ENCODE measurements around the gene LIN9.

The LIN9 gene

GRCh38 chr1:226296911-226297310 is 12.1 kb downstream of the LIN9 start:
- TF ChIP-seq, protein P1, sequence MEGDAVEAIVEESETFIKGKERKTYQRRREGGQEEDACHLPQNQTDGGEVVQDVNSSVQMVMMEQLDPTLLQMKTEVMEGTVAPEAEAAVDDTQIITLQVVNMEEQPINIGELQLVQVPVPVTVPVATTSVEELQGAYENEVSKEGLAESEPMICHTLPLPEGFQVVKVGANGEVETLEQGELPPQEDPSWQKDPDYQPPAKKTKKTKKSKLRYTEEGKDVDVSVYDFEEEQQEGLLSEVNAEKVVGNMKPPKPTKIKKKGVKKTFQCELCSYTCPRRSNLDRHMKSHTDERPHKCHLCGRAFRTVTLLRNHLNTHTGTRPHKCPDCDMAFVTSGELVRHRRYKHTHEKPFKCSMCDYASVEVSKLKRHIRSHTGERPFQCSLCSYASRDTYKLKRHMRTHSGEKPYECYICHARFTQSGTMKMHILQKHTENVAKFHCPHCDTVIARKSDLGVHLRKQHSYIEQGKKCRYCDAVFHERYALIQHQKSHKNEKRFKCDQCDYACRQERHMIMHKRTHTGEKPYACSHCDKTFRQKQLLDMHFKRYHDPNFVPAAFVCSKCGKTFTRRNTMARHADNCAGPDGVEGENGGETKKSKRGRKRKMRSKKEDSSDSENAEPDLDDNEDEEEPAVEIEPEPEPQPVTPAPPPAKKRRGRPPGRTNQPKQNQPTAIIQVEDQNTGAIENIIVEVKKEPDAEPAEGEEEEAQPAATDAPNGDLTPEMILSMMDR (IDR thresholded peaks at IDR 0.05; ENCODE audit: insufficient read depth, low read depth, low read length, missing control alignments), result no peak
- no peak overlapping the region for H3K4me3 ChIP-seq (ENCODE audit: low read length)
- no peak for DNase-seq (ENCODE audit: low read depth)

GRCh38 chr1:226293553-226293920 is 15.4 kb downstream of the LIN9 start:
- no peak overlapping the region for H3K4me3 ChIP-seq (ENCODE audit: low read length)
- TF ChIP-seq, protein P1 (IDR thresholded peaks at IDR 0.05; ENCODE audit: insufficient read depth, low read depth, low read length, missing control alignments), result no peak
- no peak for DNase-seq (ENCODE audit: low read depth)

DNA sequence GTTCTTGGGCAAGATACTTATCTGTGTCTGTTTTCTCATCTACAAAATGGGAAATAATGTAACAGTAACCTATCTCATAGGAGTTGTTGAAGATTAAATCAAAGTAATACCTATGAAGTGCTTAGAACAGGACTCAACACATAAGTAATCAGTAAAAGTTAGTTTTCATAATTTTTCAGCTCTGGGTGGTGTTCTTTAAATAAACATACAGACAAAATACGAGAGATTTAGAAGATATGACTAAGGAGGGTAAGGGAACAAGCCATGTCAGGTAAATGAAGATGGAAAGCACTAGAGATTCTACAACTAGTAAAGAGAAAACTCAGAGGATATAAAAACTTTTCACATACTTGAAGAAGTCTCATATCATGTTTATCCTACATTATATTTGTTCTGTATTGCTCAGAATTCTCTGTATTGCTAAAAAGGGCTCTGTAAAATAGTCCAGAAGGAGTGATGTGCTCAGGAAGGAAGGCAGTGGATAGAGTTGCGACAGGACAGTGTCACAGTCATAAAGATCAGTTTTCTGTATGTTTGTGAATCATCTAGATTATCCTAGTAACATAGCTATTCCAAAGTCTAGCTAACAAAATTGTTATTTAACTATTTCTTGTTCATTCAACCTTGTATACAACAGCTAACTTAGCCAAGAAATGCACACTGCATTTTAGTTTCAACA is 16.0 kb downstream of the LIN9 start:
- TF ChIP-seq, protein P1 (IDR thresholded peaks at IDR 0.05; ENCODE audit: insufficient read depth, low read depth, low read length, missing control alignments), result no peak
- DNase-seq (ENCODE audit: low read depth), result peak; percentile 24
- H3K4me3 ChIP-seq (ENCODE audit: low read length), result no peak overlapping the region

- TF ChIP-seq, protein P1 (IDR thresholded peaks at IDR 0.05; ENCODE audit: insufficient read depth, low read depth, low read length, missing control alignments), result no peak
- no peak for DNase-seq (ENCODE audit: low read depth)
- no peak overlapping the region for H3K4me3 ChIP-seq (ENCODE audit: low read length)
Observed at GRCh38 chr1:226287587-226287986, 21.4 kb downstream of the LIN9 start.

DNA sequence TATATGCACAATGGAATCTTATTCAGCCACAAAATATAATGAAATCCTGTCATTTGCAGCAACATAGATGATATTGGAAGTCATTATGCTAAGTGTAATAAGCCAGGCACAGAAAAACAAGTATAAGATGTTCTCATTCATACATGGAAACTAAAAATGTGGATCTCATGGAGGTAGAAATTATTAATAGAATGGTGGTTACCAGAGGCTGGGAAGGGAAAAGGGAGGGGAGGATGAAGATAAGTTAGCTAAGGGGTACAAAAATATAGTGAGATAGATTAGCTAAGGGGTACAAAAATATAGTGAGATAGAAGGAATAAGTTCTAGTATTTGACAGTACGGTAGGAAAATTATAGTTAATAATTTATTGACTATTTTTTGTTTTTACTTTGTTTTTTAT is 27.9 kb downstream of the LIN9 start:
- TF ChIP-seq, protein P1 (IDR thresholded peaks at IDR 0.05; ENCODE audit: insufficient read depth, low read depth, low read length, missing control alignments), result no peak
- DNase-seq (ENCODE audit: low read depth), result no peak
- no peak overlapping the region for H3K4me3 ChIP-seq (ENCODE audit: low read length)

DNA sequence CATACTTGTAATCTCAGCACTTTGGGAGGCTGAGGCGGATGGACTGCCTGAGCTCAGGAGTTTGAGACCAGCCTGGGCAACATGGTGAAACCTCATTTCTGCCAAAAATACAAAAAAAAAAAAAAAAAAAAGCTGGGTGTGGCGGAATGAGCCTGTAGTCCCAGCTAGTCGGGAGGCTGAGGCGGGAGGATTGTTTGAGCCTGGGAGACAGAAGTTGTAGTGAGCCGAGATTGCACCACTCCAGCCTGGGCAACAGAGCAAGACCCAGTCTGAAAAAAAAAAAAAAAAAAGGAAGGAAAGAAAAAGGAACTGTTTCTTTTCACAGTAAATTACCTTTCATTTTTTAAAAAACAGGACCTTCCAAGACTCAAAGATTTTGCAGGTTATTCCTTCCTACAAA is 29.5 kb downstream of the LIN9 start:
- no peak overlapping the region for H3K4me3 ChIP-seq (ENCODE audit: low read length)
- TF ChIP-seq, protein P1 (IDR thresholded peaks at IDR 0.05; ENCODE audit: insufficient read depth, low read depth, low read length, missing control alignments), result no peak
- DNase-seq (ENCODE audit: low read depth), result no peak

GRCh38 chr1:226277897-226278296 is 31.1 kb downstream of the LIN9 start:
- DNase-seq (ENCODE audit: low read depth), result no peak
- TF ChIP-seq, protein P1 (IDR thresholded peaks at IDR 0.05; ENCODE audit: insufficient read depth, low read depth, low read length, missing control alignments), result no peak
- H3K4me3 ChIP-seq (ENCODE audit: low read length), result no peak overlapping the region

All from epithelial cell of esophagus (primary cell).